Measurements from ENCODE around the gene RAP1GAP. TPM values are rescaled to one million over a fixed set of nuclear protein-coding genes. Genes with fewer than 3 reads are reported as not detected.

The RAP1GAP gene
- total RNA-seq, 1 donor from 2014 or later: 1.1 TPM

- Histone ChIP-seq H3K36me3 (ENCODE audit: control insufficient read depth, insufficient read depth, low read length) (no peaks in the 10 kb centered on the region), H3K4me3 (ENCODE audit: low read depth, low read length) (no peak overlapping the region), H3K27me3 (ENCODE audit: control insufficient read depth, insufficient read depth, low read length) (peaks cover 4% of the 10 kb centered on the region)
- DNase-seq (ENCODE audit: low read depth) (peak; percentile 8), FAIRE-seq (no peak)
- no peak for TF ChIP-seq CTCF (IDR thresholded peaks at IDR 0.05; ENCODE audit: insufficient read depth, low read length, severe bottlenecking)
Measured at GRCh38 chr1:21552715-21553114, 116.4 kb downstream of the RAP1GAP start.

GRCh38 chr1:21550866-21551475 is 118.2 kb downstream of the RAP1GAP start:
- FAIRE-seq (no peak), DNase-seq (ENCODE audit: low read depth) (no peak)
- Histone ChIP-seq H3K36me3 (ENCODE audit: control insufficient read depth, insufficient read depth, low read length) (no peaks in the 10 kb centered on the region), H3K4me3 (ENCODE audit: low read depth, low read length) (no peak overlapping the region), H3K27me3 (ENCODE audit: control insufficient read depth, insufficient read depth, low read length) (peaks cover 4% of the 10 kb centered on the region)
- TF ChIP-seq CTCF (IDR thresholded peaks at IDR 0.05; ENCODE audit: insufficient read depth, low read length, severe bottlenecking): no peak

GRCh38 chr1:21550097-21550496 is 119.1 kb downstream of the RAP1GAP start:
- FAIRE-seq (no peak), DNase-seq (ENCODE audit: low read depth) (no peak)
- H3K36me3 ChIP-seq (ENCODE audit: control insufficient read depth, insufficient read depth, low read length): no peaks in the 10 kb centered on the region
- H3K27me3 ChIP-seq (ENCODE audit: control insufficient read depth, insufficient read depth, low read length): peaks cover 4% of the 10 kb centered on the region
- no peak overlapping the region for H3K4me3 ChIP-seq (ENCODE audit: low read depth, low read length)
- TF ChIP-seq CTCF (IDR thresholded peaks at IDR 0.05; ENCODE audit: insufficient read depth, low read length, severe bottlenecking): no peak

- no peak for FAIRE-seq
- Histone ChIP-seq H3K27me3 (ENCODE audit: control insufficient read depth, insufficient read depth, low read length) (peaks cover 2% of the 10 kb centered on the region), H3K36me3 (ENCODE audit: control insufficient read depth, insufficient read depth, low read length) (no peaks in the 10 kb centered on the region), H3K4me3 (ENCODE audit: low read depth, low read length) (no peak overlapping the region)
- TF ChIP-seq CTCF (IDR thresholded peaks at IDR 0.05; ENCODE audit: insufficient read depth, low read length, severe bottlenecking): no peak
- no peak for DNase-seq (ENCODE audit: low read depth)
Measured at GRCh38 chr1:21547876-21548275, 121.3 kb downstream of the RAP1GAP start.

Other genes starting within 250 kb of the RAP1GAP start
- 6.8 and 18.6 TPM in 2 replicates for gene NBPF3, start 229.2 kb downstream of the RAP1GAP start, total RNA-seq
- gene ALPL, start 159.9 kb downstream of the RAP1GAP start, total RNA-seq: not detected in 2 replicates
- 23.4 and 29.6 TPM in 2 replicates for gene USP48, start 113.8 kb upstream of the RAP1GAP start, total RNA-seq
- under 0.01 TPM in 1 of 2 replicates, not detected in the other for gene LDLRAD2, start 142.9 kb upstream of the RAP1GAP start, total RNA-seq